ENCODE measurements around the gene ANKH.

GRCh38 chr5:14900693-14901461, 29.3 kb upstream of the ANKH start:
- no peak for TF ChIP-seq CTCF (IDR thresholded peaks at IDR 0.05)
- TF ChIP-seq POLR2A (IDR thresholded peaks at IDR 0.05): no peak
